ENCODE measurements around the gene GRIN2A.

Gene GRIN2A

GRCh38 chr16:9736547-9736946 is 445.7 kb downstream of the GRIN2A start:
- no peak for DNase-seq

- no peak for DNase-seq
Measured at GRCh38 chr16:9723136-9723535, 459.1 kb downstream of the GRIN2A start.

- no peak for DNase-seq
Measured at GRCh38 chr16:9713907-9714306, 468.3 kb downstream of the GRIN2A start.

GRCh38 chr16:9713156-9713555 is 469.1 kb downstream of the GRIN2A start:
- no peak for DNase-seq

GRCh38 chr16:9708972-9709620 is 473.1 kb downstream of the GRIN2A start:
- DNase-seq, result no peak

- no peak for DNase-seq
Measured at GRCh38 chr16:9706217-9706836, 475.9 kb downstream of the GRIN2A start.

- no peak for DNase-seq
Measured at GRCh38 chr16:9703731-9704130, 478.5 kb downstream of the GRIN2A start.
